HG03521 (cell line): ENCODE measurements around the gene TNS4.

ENCODE experiments used
- ATAC-seq: cut with Tn5 transposase; IDR thresholded peaks from one replicate; pipeline ENCODE4 v1.9.1; 2021; ENCODE audit warnings: mild to moderate bottlenecking, moderate library complexity; ENCODE audit not compliant: unreplicated experiment

TNS4 gene

DNA sequence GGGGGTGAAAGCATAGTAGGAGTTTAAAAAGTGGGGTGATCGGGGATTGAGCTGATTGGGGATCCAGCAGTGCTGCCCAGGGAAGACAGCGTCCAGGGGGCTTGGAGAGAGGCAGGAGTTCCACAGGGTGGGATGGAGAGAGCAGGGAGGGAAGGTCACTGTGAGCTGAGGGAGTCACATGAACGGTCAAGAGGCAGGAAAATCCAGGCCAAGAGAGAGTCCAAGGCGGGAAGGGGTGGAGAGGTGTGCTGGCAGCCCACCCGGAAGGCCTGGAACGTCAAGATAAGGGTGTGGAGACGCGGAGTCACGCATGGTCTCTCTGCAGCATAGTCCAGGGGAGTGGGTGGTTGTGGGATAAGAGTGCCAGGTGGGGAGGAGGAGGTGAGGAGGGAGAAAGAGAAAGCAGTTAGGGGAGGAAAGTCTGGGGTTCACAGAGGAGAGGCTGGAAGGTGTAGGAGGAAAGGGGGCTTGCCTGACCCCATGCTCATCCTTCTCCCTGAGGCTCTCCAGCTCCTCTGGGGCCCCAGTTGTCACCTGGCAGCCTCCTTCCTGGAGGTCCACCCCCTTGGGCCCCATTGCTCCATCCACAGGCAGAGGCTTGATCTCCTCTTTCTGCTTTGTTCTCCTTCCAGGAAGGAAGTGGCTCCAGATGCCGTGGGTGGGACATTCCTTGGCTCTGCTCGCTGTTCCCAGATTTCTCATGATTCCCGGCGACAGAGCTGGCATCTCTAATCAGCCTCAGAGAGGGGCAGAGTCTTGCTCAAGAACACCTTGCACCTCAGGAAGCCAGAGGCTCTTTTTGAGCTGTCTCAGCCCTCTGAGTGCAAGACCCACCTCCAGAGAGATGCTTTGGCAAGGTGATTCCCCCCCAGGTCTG, 35.1 kb upstream of the TNS4 start:
- ATAC-seq = no peak

DNA sequence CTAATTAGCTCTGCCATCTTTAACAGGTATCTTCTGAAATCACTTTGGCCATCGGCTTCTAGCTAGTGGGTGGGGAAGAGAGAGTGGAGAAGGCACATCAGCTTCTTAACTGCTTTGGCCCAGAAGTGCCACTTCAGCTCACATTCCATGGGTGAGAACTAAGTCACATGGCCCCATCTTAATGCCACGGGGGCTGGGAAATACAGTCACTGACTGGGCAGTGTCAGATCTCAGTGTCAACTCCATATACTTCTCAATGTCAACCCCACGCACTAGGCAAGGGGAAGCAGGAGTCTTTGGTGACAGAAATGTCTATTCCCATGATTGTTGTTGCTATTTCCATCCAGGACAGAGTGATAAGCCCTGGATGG, 34.5 kb upstream of the TNS4 start:
- ATAC-seq = no peak

DNA sequence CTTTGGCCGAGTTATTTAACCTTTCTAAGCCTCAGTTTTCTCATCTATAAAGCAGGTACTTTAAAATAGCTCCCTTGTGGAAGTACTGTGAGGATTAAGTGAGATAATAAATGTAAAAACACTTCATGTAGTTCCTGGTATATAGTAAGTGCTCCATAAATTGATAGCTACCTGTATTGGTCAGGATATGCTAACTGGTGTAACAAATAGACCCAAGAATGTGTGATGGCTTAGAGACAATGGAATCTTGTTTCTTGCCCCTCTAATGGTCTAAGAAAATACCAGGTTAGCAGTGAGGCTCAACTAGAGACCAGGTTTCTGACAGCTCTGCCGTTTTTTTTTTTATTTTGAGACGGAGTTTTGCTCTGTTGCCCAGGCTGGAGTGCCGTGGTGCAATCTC, 34.0 kb upstream of the TNS4 start:
- no peak for ATAC-seq

DNA sequence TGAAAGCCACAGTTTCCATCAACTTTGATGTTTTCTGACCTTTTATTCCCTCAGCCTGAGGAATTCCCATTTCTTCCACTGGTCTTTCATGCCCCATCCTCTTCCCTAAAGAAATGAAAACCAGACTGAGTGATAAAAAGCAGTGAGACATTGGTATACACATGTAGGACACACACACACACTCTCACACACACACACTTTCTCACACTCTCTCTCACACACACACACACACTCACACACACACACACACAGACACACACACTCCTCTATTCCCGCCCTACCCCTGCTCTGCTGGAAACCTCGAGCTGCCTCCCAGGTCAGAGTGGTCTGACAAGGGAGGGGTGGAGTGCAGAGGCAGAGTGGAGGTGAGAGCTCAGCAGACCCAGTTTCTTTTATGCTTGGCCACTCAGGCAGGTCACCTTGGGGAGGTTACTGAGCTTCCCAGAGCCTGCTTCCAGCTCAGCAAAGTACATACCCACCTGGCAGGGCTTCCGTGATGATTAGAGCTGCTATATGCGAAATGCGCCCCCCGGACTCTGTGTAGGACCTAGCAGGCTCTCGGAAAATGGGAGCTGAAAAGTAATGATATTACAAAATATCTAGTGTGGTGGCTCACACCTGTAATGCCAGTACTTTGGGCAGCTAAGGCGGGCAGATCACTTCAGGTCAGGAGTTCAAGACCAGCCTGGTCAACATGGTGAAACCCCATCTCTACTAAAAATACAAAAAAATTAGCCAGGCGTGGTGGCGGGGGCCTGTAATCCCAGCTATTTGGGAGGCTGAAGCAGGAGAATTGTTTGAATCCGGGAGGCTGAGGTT, 33.2 kb upstream of the TNS4 start:
- ATAC-seq = no peak

DNA sequence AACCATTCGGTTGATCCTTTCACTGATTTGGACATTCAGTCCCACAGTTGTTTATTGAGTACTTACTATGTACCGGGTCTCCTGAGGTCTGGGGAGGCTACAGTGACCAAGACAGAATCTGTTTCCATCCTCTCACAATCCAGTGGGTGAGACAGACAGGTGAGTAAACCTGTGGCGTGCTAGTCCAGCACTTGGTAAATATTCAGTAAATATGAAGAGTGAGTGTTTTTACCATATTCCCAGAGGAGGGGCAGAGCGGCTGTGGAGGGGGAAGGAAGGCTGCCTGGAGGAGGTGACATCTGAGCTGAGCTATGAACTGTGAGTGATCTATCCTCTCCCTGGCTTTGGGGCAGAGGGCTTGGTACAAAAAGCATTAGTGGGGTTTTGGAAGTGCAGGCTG, 32.5 kb upstream of the TNS4 start:
- no peak for ATAC-seq

DNA sequence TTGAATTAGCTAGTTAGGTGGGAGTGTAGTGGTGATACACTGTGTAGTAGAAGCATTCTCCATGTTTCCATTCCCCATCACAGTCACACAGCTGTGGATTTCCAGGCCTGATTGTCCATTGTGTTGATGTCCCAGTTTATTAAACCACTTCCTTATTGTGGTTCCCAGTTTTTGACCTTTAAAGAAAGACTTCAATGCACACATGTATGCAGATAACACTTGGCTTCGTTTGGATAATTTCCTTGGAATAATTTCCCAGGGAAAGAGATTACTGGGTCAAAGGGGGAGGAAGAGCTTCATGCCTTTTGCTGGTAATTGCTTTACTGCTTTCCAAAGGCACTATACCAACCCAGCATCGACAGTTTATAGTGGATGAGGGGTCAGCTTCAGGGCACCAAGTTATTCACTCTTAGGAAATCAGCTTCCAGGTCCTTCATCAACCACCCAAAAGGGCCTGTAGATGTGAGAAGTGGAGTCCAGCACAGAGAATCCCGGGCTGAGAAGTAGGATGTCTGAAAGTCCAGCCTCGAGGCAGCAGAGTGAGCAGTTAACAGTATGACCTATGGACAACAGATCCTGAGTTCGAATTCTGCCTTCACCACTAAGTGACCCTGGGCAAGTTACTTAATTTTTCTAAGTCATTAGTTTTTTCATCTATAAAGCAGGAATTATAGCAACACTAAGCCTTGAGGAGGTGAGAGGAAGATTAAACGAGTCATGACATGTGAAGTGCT, 31.3 kb upstream of the TNS4 start:
- ATAC-seq = no peak

DNA sequence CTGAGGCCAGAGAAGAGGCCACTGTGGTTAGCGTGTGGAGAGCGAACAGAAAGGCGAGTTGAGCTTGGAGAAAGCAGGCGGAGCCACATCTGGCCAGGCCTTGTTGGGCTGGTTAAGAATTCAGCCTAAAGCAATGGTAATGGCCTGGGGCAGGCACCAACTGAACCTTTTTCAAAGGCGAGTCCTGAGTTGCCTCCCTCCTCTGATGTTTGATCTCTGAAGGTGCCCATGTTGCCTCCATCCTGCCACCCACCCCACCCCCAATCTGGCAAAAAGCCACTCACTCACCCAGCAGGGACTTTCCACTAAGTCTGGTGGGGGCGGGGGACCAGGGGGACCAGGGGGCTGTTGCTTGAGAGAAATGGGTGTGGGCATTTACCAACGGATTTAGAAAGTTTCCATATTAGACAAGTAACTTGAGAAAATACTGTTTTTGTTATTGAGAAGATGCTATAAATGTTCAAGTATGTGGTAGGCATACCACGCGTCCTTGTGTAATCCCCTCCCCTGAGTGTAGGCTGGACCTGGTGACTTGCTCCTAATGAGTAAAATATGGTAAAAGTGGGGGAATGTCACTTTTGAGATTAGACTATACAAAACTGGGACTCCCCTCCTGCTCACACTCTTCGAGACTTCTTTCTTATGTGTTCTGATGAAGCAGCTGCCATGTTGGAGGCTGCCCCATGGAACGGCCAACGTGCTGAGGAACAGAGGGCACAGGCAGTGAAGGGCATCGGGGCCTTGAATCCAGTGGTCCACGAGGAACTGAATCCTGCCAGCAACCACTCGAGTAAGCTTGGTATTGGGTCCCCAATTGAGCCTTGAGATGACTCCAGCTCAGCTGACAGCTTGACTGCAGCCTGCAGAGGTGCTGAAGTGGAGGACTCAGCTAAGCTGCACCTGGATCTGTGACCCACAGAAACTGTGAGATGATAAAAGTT, 29.9 kb upstream of the TNS4 start:
- no peak for ATAC-seq

DNA sequence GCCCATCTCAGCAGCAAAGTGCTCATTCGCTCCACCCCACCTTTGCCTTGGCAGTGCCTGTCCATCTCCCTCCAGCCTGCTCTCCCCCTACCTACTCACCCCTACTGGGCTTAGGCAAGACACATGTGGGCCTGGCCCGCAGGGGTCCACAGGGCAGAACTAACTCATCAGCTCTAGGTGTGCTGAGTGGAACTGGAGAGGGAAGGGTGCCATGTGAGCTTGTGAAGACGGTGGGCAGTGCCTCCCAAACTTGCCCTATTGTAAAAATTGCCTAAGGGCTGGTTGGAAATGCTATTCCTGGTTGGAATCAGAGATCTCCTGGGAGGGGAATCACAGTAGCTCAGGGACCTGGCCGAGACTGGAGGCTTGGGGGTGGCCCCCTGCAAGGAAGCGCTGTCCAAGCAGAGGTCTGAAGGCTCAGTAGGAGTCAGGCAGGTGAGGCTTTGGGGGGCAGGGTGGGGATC, 29.1 kb upstream of the TNS4 start:
- no peak for ATAC-seq

DNA sequence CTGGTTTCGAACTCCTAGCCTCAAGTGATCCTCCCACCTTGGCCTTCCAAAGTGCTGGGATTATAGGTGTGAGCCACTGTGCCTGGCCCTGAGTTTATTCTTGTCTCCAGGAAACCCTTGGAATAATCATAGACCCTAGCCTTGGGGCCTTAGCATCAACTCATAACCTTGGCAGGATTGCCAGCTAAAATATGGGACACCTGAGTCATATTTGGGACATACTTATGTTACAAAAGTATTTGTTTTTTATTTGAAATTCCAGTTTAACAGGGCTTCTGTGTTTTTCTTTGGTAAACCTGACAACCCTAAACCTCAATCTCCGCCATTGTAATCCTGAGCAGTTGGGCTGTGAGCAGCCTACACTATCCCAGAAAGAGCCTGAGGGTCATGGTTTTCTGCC, 28.6 kb upstream of the TNS4 start:
- ATAC-seq = no peak

DNA sequence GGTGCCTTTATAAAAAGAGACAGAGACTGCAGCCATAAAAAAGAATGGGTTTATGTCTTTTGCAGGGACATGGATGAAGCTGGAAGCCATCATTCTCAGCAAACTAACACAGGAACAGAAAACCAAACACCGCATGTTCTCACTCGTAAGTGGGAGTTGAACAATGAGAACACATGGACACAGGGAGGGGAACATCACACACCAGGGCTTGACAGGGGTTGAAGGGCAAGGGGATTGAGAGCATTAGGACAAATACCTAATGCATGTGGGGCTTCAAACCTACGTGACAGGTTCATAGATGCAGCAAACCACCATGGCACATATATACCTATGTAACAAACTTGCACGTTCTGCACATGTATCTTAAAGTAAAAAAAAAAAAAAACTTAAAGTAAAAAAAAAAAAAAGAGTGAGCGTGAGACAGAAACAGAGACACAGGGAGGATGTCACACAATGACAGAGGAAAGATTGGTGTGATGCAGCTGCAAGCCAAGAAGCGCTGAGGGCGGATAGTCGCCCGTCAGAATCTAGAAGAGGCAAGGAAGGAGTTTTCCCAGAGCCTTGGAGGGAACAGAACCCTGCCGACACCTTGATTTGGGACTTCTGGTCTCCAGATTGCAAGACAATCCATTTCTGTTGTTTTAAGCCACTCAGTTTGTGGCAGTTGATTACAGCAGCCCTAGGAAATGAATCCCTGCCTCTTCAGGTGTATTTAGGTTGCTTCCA, 27.4 kb upstream of the TNS4 start:
- no peak for ATAC-seq

DNA sequence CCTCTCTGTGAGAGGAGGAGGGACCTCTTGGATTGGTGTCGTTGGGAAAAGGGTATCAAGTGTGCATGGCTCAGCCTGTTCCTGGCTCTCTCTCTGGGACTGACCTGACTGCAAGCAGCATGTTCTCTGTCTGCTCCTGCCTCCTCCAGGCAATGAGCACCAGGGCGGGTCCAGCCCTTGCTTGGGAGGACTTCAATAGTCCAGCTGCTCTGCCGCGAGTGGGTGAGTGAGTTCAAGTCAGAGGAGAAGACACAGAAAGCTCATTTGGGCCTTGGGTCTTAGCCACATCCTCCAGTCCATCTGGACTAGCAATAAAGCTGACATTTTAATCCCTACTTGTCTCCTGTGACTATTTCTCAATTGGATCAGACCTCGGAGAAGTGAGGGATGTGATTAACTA, 25.2 kb upstream of the TNS4 start:
- ATAC-seq = no peak

DNA sequence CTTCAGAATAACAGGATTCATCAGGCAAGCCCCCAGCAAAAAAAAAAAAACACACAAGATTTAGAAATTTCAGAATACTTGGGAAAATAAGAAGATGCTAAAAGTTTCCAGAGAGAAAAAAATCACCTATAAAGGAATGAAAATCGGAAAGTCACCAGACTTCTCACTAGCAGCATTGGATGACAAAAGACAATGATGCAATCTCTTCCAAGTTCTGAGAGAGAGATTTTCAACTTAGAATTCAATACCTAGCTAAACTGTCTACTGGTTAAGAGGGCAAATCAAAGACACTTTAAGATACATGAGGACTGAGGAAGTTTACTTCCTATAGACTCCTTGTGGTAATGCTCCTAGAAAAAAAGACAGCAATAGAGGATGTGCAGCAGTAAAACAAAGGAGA, 23.9 kb upstream of the TNS4 start:
- no peak for ATAC-seq

DNA sequence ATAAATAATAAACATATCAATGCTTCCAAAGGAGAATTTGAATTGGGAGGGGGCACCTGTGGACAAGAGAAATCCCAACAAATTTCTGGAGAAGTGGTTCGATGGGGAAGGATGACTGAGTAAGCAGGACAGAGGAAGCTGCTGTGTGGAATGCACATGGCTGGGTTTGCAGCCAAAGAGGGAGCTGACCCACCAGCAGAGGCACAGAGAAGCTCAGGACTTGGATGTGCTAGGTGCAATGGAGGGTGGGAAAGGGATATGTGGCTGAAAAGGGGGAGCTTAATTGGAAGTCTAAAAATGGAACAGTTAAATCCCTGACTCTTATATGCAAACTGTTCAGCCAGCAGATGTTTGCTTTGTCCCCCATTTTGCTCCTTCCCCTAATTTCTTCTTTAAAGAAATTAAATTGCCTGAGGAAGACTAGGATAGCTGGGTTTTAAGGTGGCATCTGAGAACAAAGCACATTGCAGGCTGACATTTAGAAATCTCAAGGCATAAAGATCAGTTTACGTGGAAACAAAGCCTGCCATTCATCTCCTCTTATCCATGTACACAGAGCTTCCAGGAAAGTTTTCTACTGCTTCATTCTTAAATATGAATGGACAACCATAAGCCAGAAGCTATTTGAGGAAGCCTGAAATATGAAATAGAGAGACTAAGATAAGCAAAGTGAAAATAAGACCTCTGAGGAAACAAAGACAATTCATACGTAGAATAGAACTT, 23.0 kb upstream of the TNS4 start:
- ATAC-seq = no peak

DNA sequence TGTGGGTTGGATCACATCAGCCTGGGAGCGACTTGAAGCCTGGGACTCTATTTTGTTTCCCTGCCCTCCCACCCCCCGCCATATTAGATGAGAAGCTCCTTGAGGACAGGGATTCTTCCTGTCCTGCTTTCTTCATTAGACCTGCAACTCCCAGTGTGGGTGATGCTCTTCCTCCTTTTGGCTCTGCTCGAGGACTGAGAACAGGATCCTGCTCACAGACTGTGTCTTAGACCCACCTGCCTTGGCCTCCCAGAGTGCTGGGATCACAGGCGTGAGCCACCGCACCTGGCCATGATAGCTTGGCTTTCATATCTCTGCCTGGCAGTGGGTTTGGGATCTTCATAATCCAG, 21.5 kb upstream of the TNS4 start:
- ATAC-seq = no peak

DNA sequence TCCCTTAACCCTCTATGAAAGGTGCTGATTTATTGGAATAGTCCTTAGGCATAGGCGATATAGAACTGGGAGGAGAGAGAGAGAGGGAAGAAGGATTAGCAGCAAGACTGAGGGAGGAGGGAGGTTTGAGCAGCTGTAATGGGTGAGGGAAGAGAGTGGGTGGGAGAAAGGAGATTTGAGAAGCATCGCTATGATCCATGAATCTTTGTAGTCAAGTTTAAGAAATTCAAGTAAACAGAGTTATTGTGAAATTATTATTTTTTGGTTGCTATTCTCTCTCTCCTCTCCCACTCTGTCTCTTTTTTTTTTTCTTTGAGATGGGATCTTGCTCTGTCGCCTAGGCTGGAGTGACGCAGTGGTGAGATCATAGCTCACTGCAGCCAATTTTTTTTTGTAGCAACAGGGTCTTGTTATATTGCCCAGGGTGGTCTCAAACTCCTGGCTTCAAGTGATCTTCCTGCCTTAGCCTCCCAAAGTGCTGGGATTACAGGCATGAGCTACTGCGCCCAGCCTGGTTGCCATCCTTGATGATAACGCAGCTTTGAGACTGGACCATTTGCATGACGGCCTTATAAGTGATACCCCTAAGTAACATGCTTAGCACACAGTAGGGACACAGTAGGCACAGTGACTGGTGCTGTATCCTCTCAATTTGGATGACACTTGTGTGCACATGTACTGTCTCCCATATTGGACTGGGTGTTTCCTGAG, 21.0 kb upstream of the TNS4 start:
- no peak for ATAC-seq

DNA sequence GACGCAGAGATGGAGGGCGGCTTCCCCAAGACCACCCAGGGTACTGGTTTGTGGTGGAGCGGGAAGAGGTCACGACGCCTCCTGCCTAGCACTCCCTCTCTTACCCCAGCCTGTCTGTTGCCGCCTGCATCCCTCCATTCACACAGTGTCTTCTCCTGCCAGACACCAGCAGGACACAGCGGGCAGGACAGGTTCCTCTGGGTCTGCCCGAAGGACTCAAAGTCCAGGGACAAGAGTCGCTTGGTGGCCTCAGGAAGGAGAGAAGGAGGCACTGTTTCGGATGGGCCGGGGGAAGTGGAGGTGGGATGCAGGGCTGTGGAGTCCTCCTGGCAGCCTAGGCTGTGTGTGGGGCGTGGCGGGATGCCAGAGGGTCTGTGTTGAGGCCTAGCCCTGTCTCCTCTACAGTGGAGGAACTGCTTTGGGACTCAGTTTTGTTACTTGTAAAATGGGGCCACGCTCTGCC, 19.6 kb upstream of the TNS4 start:
- ATAC-seq = no peak

DNA sequence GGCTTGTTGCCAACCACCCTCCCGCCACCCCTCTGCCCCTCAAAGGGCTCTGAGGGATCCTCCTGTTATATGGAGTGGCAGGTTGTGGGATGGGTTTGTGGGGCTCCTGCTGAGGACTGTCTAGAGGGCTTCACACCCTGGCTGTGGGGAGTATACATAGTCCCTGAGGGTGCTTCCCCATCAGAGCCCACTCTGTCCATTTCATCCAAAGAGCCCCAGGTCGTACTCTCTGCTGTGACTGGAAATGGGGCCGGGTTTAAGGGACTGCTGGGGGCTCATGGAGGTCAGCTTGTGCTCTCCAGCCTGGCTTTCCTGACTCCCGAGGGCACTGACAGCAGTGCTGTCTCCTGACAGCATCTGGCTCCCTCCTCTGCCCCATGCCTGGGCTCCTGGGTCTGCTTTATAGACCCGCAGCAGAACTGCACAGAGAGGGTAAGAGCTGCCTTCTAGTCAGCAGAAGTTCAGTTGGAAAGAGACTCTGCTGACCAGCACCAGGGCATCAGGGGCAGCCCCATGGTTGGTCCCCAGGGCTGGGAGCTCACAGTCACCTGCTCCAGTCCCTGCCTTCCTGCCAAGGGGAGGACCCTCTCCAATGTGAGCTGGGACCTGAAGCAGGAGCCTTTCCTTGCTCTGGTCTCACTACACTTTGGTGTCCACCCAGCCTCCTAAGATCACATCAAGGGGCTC, 17.8 kb upstream of the TNS4 start:
- ATAC-seq = no peak
